Upper lobe of left lung (tissue), 4 donors: ENCODE measurements around the gene SIK3.

Experiments used
- CTCF ChIP-seq, 6 experiments: fragments of 450-650 bp in 4 of 6; fragments of 200-600 bp in 2 of 6; sonication (generic) in 2 of 6; IDR thresholded peaks; one replicate each; pipeline ENCODE4 v1.5.1; 2016 to 2019; ENCODE audit warnings: antibody characterized with exemption in 6 of 6
- EP300 ChIP-seq, 4 donors: sonication (generic); formaldehyde crosslinking; IDR thresholded peaks; one replicate each; pipeline ENCODE4 v1.5.1; 2017; ENCODE audit warnings: antibody characterized with exemption in 4 of 4, control low read depth in 2 of 4
- POLR2A ChIP-seq, 4 donors: fragments of 450-650 bp; IDR thresholded peaks; one replicate each; pipeline ENCODE4 v1.5.1; 2016 to 2017; ENCODE audit warnings: antibody characterized with exemption in 4 of 4, mild to moderate bottlenecking in 2 of 4
- POLR2AphosphoS5 ChIP-seq, 2 donors: sonication (generic); formaldehyde crosslinking; IDR thresholded peaks; one replicate each; pipeline ENCODE4 v1.5.1; 2017; ENCODE audit warnings: antibody characterized with exemption in 2 of 2

GRCh38 chr11:116822575-116822974 lies 275.7 kb downstream of the SIK3 start:
- TF ChIP-seq CTCF (IDR thresholded peaks at IDR 0.05): no peak
- no peak for TF ChIP-seq POLR2A (IDR thresholded peaks at IDR 0.05)
- no peak for TF ChIP-seq EP300 (IDR thresholded peaks at IDR 0.05)
- TF ChIP-seq POLR2AphosphoS5 (IDR thresholded peaks at IDR 0.05): no peak
